Gastrocnemius medialis (tissue), 4 donors: ENCODE results near the gene PEAK3.
A peak's percentile ranks its signal among the peaks of the same experiment; 100 is the strongest.

Source experiments
- CTCF ChIP-seq, 5 experiments: fragments of 450-650 bp in 3 of 5; fragments of 200-600 bp in 2 of 5; sonication (generic) in 2 of 5; IDR thresholded peaks in 4 of 5; conservative IDR thresholded peaks in 1 of 5; 1 replicate in 4 of 5; 2 replicates in 1 of 5; pipeline ENCODE4 v1.5.1; 2016 to 2019; ENCODE audit warnings: antibody characterized with exemption in 5 of 5, mild to moderate bottlenecking in 3 of 5, moderate library complexity in 3 of 5
- POLR2A ChIP-seq, 2 donors: fragments of 450-650 bp; IDR thresholded peaks; one replicate each; pipeline ENCODE4 v1.6.1; 2017; ENCODE audit warnings: antibody characterized with exemption in 2 of 2, mild to moderate bottlenecking in 2 of 2, moderate library complexity in 2 of 2

- no peak for TF ChIP-seq CTCF (IDR thresholded peaks at IDR 0.05 in 4 of 5, conservative IDR thresholded peaks at IDR 0.05 in 1 of 5)
- peak in 1 of 2 donors; percentile 5 for TF ChIP-seq POLR2A (IDR thresholded peaks at IDR 0.05)
These were observed 26.7 kb downstream of the PEAK3 start for GRCh38 chr19:2255112-2255845.
